ENCODE data around the gene PLEKHG3. TPM values are rescaled to one million over a fixed set of nuclear protein-coding genes. Genes with fewer than 3 reads are reported as not detected.

Gene PLEKHG3
- total RNA-seq, 4 donors from 2014 or later: 33.3 to 73.9 (median 63.1) TPM

DNA sequence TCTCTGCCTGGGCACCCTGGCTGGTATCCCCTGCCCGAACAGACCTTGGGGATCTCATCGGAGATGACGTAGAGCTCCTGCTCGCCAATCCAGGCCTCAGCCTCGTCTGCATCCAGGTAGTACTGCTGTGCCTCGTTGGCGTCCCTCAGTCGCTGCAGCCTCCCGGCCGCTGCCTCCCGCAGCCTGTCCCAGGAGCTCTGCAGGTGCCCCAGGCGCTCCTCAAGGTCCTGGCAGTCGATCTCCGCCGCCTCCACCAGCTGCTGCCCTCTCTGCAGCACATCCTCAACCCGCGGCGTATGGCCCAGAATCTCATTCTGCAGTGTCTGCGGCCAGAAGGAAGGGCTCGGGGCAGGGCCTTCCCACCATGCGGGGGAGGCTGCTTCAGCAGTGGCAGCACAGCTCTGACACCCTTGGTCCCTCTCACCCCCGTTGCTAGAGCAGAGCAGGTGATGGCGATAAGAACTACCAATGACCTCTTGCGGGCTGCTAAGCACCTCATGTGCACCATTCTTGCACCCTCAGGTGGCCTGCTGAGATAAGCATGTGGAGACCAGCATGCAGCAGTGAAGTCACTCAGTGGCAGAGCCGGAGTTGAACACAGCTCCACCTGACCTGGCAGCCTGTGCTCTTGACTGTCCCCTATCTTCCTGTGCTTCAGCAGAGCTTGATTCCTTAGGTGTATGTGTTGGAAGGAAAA is 71.0 kb downstream of the PLEKHG3 start:
- DNase-seq (ENCODE audit: low spot score in 2 of 2): no peak

DNA sequence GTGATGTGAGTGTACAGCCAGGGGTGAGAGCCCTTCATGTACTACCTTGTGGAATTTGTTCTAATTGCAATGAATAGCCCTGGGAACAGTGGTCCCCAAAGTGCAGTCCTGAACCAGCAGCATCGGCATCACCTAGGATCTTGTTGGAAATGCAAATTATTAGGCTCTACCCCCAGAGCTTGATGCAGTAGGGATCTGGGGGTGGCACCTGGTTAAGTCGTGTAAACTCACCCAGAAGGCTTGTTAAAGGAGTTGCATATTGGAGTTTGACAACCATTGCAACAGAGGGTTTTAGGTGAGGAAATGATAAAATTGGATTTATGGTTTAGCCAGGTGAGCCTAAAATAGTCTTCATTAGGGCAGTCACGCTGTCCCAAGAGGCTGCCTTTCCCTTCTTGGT is 73.2 kb downstream of the PLEKHG3 start:
- WGBS, 2 donors: 72% methylated on average over 3 of the region's 3 CpGs
- Histone ChIP-seq H3K36me3 (no peaks in the 10 kb centered on the region), H3K4me1 (no peaks in the 10 kb centered on the region), H3K9me3 (no peaks in the 10 kb centered on the region), H3K27ac (no peak overlapping the region), H3K27me3 (no peaks in the 10 kb centered on the region), H3K4me3 (no peak overlapping the region)
- TF ChIP-seq EP300 (IDR thresholded peaks at IDR 0.05) (no peak), POLR2A (IDR thresholded peaks at IDR 0.05) (no peak)
- TF ChIP-seq, protein P1, sequence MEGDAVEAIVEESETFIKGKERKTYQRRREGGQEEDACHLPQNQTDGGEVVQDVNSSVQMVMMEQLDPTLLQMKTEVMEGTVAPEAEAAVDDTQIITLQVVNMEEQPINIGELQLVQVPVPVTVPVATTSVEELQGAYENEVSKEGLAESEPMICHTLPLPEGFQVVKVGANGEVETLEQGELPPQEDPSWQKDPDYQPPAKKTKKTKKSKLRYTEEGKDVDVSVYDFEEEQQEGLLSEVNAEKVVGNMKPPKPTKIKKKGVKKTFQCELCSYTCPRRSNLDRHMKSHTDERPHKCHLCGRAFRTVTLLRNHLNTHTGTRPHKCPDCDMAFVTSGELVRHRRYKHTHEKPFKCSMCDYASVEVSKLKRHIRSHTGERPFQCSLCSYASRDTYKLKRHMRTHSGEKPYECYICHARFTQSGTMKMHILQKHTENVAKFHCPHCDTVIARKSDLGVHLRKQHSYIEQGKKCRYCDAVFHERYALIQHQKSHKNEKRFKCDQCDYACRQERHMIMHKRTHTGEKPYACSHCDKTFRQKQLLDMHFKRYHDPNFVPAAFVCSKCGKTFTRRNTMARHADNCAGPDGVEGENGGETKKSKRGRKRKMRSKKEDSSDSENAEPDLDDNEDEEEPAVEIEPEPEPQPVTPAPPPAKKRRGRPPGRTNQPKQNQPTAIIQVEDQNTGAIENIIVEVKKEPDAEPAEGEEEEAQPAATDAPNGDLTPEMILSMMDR (IDR thresholded peaks at IDR 0.05): no peak
- no peak for DNase-seq (ENCODE audit: low spot score in 2 of 2)

More for the DNA sequence above, 71.0 kb downstream of the PLEKHG3 start:
- WGBS, 2 donors: 90 to 92% methylated on average over 23 to 25 of the region's 25 CpGs
- no peaks in the 10 kb centered on the region for H3K36me3 ChIP-seq
- no peaks in the 10 kb centered on the region for H3K9me3 ChIP-seq
- H3K4me3 ChIP-seq: no peak overlapping the region
- TF ChIP-seq, protein P1 (IDR thresholded peaks at IDR 0.05): no peak
- no peak for TF ChIP-seq POLR2A (IDR thresholded peaks at IDR 0.05)
- no peak for TF ChIP-seq EP300 (IDR thresholded peaks at IDR 0.05)
- no peaks in the 10 kb centered on the region for H3K27me3 ChIP-seq
- no peak overlapping the region for H3K27ac ChIP-seq
- H3K4me1 ChIP-seq: no peaks in the 10 kb centered on the region

DNA sequence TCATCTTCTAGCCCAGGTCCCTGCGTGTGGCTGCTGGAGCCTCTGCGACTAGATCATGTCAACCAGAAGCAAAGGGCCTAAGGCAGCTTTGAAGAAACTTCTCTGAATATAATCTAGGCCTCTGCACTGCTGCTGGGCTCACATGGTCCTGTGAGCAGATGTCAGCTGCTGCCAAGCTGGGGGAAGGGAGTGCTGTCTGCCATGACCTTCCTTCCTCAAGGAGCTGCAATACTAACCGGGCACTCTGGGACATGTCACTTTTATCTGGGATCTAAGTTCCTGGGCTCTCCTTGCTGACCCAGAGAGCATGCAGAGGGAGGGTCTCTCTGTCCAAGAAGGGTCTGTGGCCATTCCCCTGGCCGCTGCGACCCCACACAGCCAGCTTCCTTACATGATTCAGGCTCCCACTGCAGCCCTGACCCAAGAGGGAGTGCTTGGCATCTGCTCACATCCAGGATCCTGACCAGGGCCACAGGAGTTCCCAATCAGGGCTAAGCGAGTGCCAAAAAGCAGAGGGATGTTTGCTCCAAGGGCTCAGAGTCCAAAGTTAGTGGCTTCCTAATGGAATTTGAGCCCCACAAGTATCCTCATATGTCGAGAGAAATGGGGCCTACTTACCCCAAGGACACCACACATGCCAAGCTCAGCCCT is 74.0 kb downstream of the PLEKHG3 start:
- 72 to 73% methylated on average over 7 of the region's 7 CpGs for WGBS, 2 donors
- DNase-seq (ENCODE audit: low spot score in 2 of 2): no peak
- Histone ChIP-seq H3K4me3 (no peak overlapping the region), H3K27ac (no peak overlapping the region), H3K4me1 (no peaks in the 10 kb centered on the region), H3K36me3 (no peaks in the 10 kb centered on the region), H3K9me3 (no peaks in the 10 kb centered on the region), H3K27me3 (no peaks in the 10 kb centered on the region)
- TF ChIP-seq, protein P1 (IDR thresholded peaks at IDR 0.05): no peak
- TF ChIP-seq EP300 (IDR thresholded peaks at IDR 0.05) (no peak), POLR2A (IDR thresholded peaks at IDR 0.05) (no peak)

DNA sequence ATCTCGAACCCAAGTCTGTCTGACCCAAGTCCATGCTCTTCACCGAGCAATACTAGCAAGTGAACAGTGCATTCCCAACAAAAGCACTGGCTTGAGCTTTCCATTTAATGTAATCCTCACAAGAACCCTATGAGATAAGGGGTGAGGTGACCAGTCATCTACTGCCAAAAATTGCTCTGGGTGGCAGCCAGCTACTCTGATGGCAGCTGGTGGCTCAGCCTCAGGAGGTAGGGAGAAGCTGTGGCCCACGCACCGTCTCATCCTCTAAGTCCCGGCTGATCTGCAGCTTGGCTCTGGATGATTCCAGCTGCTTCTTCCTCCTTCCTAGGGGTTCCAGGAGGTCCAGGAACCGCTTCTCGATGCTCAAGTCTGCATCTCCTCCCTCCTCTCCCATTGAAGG is 75.2 kb downstream of the PLEKHG3 start:
- Histone ChIP-seq H3K4me1 (no peaks in the 10 kb centered on the region), H3K9me3 (no peaks in the 10 kb centered on the region), H3K36me3 (no peaks in the 10 kb centered on the region), H3K4me3 (no peak overlapping the region), H3K27me3 (no peaks in the 10 kb centered on the region), H3K27ac (no peak overlapping the region)
- DNase-seq (ENCODE audit: low spot score in 2 of 2): no peak
- WGBS, 2 donors: 93 to 95% methylated on average over 7 of the region's 7 CpGs
- TF ChIP-seq EP300 (IDR thresholded peaks at IDR 0.05) (no peak), POLR2A (IDR thresholded peaks at IDR 0.05) (no peak)
- TF ChIP-seq, protein P1 (IDR thresholded peaks at IDR 0.05): no peak

DNA sequence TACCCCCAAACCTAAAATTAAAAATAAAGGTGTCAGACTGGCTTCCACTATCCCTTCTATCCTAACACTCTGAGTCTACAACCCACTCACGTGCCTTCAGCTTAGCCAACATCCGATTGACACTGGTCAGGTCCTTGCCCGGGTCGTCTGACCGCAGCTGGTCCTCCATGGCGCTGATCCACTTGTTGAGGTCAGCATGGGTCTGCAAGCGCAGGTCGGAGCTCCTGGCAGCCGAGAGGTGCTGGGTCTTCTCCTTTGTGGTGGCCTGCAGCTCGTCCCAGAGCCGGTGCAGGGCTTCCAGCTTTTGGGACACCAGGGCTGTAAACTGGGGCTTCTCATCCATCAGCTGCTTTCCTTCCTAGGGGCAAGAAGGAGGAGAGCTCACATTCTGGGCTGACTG is 78.0 kb downstream of the PLEKHG3 start:
- no peaks in the 10 kb centered on the region for H3K4me1 ChIP-seq
- no peaks in the 10 kb centered on the region for H3K9me3 ChIP-seq
- no peaks in the 10 kb centered on the region for H3K27me3 ChIP-seq
- 81 to 93% methylated on average over 10 to 11 of the region's 11 CpGs for WGBS, 2 donors
- H3K27ac ChIP-seq: no peak overlapping the region
- no peak for DNase-seq (ENCODE audit: low spot score in 2 of 2)
- H3K4me3 ChIP-seq: no peak overlapping the region
- TF ChIP-seq EP300 (IDR thresholded peaks at IDR 0.05) (no peak), POLR2A (IDR thresholded peaks at IDR 0.05) (no peak)
- TF ChIP-seq, protein P1 (IDR thresholded peaks at IDR 0.05): no peak
- no peaks in the 10 kb centered on the region for H3K36me3 ChIP-seq
